ENCODE measurements around the gene BCL7B.

DNA sequence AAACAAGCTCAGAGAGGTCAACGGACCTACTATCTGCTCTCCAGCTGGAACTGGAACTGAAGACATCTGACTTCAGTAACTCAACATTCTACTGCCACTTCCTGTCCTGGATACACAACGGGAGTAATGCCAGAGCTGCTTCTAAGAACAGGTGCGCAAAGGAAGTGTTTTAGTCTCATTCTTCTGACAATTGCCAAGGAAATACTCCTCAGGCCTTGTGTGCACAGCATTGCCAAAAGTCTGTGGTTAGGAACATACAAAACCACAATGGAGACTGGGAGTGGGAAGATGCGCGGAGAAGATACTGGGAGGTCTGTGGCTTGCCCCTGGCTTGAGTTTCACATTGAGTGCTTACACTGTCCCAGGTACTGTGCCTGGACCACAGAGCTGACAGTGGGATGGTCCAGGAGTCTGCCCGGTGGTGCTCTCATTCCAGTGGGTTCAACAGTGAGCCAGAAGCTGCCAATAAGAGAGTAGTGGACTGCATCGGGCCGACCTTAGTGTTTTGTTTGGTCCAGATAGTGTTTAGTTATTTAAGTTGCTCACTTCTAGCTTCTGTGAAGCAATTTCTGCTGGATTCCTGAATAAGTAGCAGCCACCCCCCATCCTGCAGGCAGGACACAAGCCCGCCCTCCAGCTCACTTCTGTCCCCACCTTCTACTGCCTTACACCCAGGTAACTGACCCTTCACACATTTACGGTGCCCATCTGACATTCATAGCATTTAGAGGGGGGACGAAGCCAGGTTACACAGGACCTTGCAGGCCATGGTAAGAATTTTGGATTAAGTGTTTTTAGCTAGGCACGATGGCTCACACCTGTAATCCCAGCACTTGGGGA, 10.6 kb upstream of the BCL7B start:
- TF ChIP-seq, protein P1, sequence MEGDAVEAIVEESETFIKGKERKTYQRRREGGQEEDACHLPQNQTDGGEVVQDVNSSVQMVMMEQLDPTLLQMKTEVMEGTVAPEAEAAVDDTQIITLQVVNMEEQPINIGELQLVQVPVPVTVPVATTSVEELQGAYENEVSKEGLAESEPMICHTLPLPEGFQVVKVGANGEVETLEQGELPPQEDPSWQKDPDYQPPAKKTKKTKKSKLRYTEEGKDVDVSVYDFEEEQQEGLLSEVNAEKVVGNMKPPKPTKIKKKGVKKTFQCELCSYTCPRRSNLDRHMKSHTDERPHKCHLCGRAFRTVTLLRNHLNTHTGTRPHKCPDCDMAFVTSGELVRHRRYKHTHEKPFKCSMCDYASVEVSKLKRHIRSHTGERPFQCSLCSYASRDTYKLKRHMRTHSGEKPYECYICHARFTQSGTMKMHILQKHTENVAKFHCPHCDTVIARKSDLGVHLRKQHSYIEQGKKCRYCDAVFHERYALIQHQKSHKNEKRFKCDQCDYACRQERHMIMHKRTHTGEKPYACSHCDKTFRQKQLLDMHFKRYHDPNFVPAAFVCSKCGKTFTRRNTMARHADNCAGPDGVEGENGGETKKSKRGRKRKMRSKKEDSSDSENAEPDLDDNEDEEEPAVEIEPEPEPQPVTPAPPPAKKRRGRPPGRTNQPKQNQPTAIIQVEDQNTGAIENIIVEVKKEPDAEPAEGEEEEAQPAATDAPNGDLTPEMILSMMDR (conservative IDR thresholded peaks at IDR 0.05; ENCODE audit: low read depth, low read length): no peak
- TF ChIP-seq EZH2 (IDR thresholded peaks at IDR 0.05; ENCODE audit: borderline replicate concordance, low read depth, low read length, poor library complexity, severe bottlenecking): no peak

Data from A673 (cell line).